CD4-positive, CD25-positive, alpha-beta regulatory T cell (primary cell): ENCODE measurements around the gene FGF9. TPM values are rescaled to one million over a fixed set of nuclear protein-coding genes. Genes with fewer than 3 reads are reported as not detected.

Source experiments
- ATAC-seq, 2 donors: fragments of 150-1000 bp; cut with Tn5 transposase; one replicate each; pipeline ENCODE4 v1.10.0; 2021; ENCODE audit warnings: low read depth in 2 of 2, moderate number of reproducible peaks in 2 of 2, moderate library complexity in 1 of 2
- DNase-seq, 3 donors: peaks; one replicate each; pipeline versions ENCODE4 v3.0.0 to v3.0.0-alpha.2; 2012 to 2022; ENCODE audit warnings: mixed read lengths in 1 of 3
- H3K27ac ChIP-seq: one replicate; pipeline ENCODE4 v1.7.0; 2013; ENCODE audit warnings: mild to moderate bottlenecking, low read length; ENCODE audit not compliant: insufficient read depth, poor library complexity, severe bottlenecking
- H3K27me3 ChIP-seq: one replicate; pipeline ENCODE4 v1.7.0; 2013; ENCODE audit warnings: low read length; ENCODE audit not compliant: control insufficient read depth, insufficient read depth
- H3K36me3 ChIP-seq: one replicate; pipeline ENCODE4 v1.7.0; 2013; ENCODE audit warnings: mild to moderate bottlenecking, low read length, moderate library complexity; ENCODE audit not compliant: control insufficient read depth, insufficient read depth
- H3K4me1 ChIP-seq: 2 replicates; pipeline ENCODE4 v1.7.0; 2013; ENCODE audit warnings: mild to moderate bottlenecking, low read length; ENCODE audit not compliant: insufficient read depth, control insufficient read depth, poor library complexity, severe bottlenecking
- H3K4me3 ChIP-seq: one replicate; pipeline ENCODE4 v1.7.0; 2013; ENCODE audit warnings: low read depth, mild to moderate bottlenecking, low read length, moderate library complexity
- H3K9me3 ChIP-seq, 2 experiments: 1 replicate in 1 of 2; 2 replicates in 1 of 2; pipeline ENCODE4 v1.7.0; 2013; ENCODE audit warnings: low read length in 2 of 2, mild to moderate bottlenecking in 1 of 2, moderate library complexity in 1 of 2; ENCODE audit not compliant: control insufficient read depth in 2 of 2
- H3K27ac Mint-ChIP-seq, 3 donors: one replicate each; pipeline ENCODE4 v1.8.0; 2020 to 2022; ENCODE audit warnings: mild to moderate bottlenecking in 3 of 3, mixed read lengths in 3 of 3, moderate library complexity in 2 of 3
- H3K27me3 Mint-ChIP-seq: one replicate; pipeline ENCODE4 v1.8.0; 2022; ENCODE audit warnings: mild to moderate bottlenecking, mixed read lengths
- H3K36me3 Mint-ChIP-seq: one replicate; pipeline ENCODE4 v1.8.0; 2020; ENCODE audit warnings: mixed read lengths
- H3K4me1 Mint-ChIP-seq, 4 donors: one replicate each; pipeline ENCODE4 v1.8.0; 2020 to 2022; ENCODE audit warnings: mixed read lengths in 4 of 4, mild to moderate bottlenecking in 1 of 4
- H3K4me3 Mint-ChIP-seq, 4 donors: one replicate each; pipeline ENCODE4 v1.8.0; 2020 to 2022; ENCODE audit warnings: mild to moderate bottlenecking in 4 of 4, mixed read lengths in 4 of 4, moderate library complexity in 3 of 4
- H3K9me3 Mint-ChIP-seq, 7 donors: one replicate each; pipeline ENCODE4 v1.8.0; 2020 to 2022; ENCODE audit warnings: mixed read lengths in 7 of 7, mild to moderate bottlenecking in 3 of 7, moderate library complexity in 2 of 7
- polyA plus RNA-seq, 4 donors: library from polyadenylated mRNA; unstranded; fragments of 300-500 nt; fragmentation: Illumina TruSeq; gene quantifications; one replicate each; pipeline ENCODE4 v1.2.3, GENCODE V29; 2021
- total RNA-seq: library from RNA; stranded (reverse); gene quantifications from one replicate; pipeline ENCODE4 v1.2.3, GENCODE V29; 2022

The FGF9 gene
- total and polyA plus RNA-seq, 5 donors from 2014 or later: 0.35 to 2.3 (median 1.00) TPM; not detected in 1

GRCh38 chr13:21675095-21675991 is 4.5 kb downstream of the FGF9 start:
- peaks cover 52% of the 10 kb centered on the region for H3K4me1 ChIP-seq
- no peaks in the 10 kb centered on the region for H3K36me3 ChIP-seq
- no peaks in the 10 kb centered on the region for H3K9me3 ChIP-seq
- peak overlapping the region; percentile 19 for H3K4me3 ChIP-seq
- Mint-ChIP-seq H3K27me3 (peaks cover 75% of the 10 kb centered on the region), H3K9me3 (peaks cover 0 to 2% (median 0%) of the 10 kb centered on the region in 7 donors), H3K27ac (no peak overlapping the region), H3K4me1 (peaks cover 16 to 43% (median 30%) of the 10 kb centered on the region in 4 donors), H3K36me3 (no peaks in the 10 kb centered on the region), H3K4me3 (peak overlapping the region; percentile 84 to 91 (median 87))
- no peak overlapping the region for H3K27ac ChIP-seq
- DNase-seq (peak; percentile 13 to 41 (median 41)), ATAC-seq (no peak)
- H3K27me3 ChIP-seq: peaks cover 19% of the 10 kb centered on the region

DNA sequence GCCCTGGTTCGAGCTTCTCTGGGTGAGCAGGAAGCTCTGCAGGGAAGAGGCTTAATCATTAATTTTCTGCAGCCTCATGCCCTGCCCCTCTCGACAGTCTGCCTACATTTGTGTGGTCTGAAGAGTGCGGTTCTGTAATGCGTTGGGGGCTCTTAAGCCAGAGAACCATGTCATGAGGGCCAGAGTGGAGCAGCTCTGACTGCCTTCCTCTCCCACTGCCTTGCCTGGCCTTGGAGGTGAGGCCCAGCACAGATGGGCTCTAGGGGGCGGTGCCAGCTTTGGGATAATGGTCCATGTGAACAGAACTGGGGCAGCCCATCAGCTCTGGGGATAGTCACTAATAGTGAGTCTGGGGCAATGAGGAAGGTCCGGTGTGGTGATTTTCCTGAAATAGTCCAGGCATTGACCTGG is 5.7 kb downstream of the FGF9 start:
- peaks cover 3% of the 10 kb centered on the region for H3K36me3 Mint-ChIP-seq
- Histone ChIP-seq H3K9me3 (no peaks in the 10 kb centered on the region), H3K27ac (no peak overlapping the region), H3K36me3 (no peaks in the 10 kb centered on the region), H3K27me3 (peaks cover 19% of the 10 kb centered on the region), H3K4me3 (no peak overlapping the region), H3K4me1 (peaks cover 39% of the 10 kb centered on the region)
- ATAC-seq (no peak), DNase-seq (peak in 1 of 3 donors; percentile 8)
- peaks cover 72% of the 10 kb centered on the region for H3K27me3 Mint-ChIP-seq
- peak overlapping the region; percentile 82 to 91 (median 85) for H3K4me3 Mint-ChIP-seq
- H3K4me1 Mint-ChIP-seq: peaks cover 11 to 36% (median 22%) of the 10 kb centered on the region in 4 donors
- H3K27ac Mint-ChIP-seq: peak overlapping the region in 1 of 3 donors; percentile 18
- H3K9me3 Mint-ChIP-seq: peaks cover 0 to 2% (median 0%) of the 10 kb centered on the region in 7 donors

DNA sequence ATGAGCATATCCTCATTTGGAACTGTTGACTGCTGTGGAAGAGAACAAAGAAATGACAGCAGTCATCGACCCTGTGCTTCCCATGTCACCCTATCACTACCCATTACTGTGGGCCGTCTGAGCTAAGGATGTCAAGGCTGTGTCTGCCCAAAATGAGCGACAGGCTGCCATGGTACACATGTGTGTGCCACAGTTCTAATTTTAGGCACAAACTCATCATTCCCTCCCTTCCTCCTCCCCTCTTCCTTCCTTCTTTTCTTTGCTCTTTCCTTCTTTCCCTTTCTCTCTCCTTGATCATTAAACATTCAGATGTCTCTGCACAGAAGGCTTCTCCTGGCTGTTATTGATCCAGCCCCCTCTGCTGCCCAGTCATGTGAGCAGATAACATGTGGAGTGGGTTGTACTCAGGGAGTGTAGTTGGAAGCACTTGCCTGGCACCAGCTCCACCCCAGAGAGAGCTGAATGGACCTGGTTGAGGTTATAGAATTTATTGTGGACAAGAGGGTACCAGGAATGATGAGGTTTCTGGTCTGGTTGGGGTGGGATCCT is 6.3 kb downstream of the FGF9 start:
- Histone ChIP-seq H3K27me3 (peaks cover 19% of the 10 kb centered on the region), H3K36me3 (no peaks in the 10 kb centered on the region), H3K9me3 (no peaks in the 10 kb centered on the region), H3K4me1 (peaks cover 34% of the 10 kb centered on the region), H3K27ac (no peak overlapping the region), H3K4me3 (no peak overlapping the region)
- peak overlapping the region in 1 of 3 donors; percentile 16 for H3K27ac Mint-ChIP-seq
- DNase-seq: no peak
- H3K4me1 Mint-ChIP-seq: peaks cover 8 to 31% (median 18%) of the 10 kb centered on the region in 4 donors
- peaks cover 0 to 2% (median 0%) of the 10 kb centered on the region in 7 donors for H3K9me3 Mint-ChIP-seq
- H3K36me3 Mint-ChIP-seq: peaks cover 3% of the 10 kb centered on the region
- peak overlapping the region in 2 of 4 donors; percentile 86 to 91 for H3K4me3 Mint-ChIP-seq
- peaks cover 72% of the 10 kb centered on the region for H3K27me3 Mint-ChIP-seq
- ATAC-seq: no peak

DNA sequence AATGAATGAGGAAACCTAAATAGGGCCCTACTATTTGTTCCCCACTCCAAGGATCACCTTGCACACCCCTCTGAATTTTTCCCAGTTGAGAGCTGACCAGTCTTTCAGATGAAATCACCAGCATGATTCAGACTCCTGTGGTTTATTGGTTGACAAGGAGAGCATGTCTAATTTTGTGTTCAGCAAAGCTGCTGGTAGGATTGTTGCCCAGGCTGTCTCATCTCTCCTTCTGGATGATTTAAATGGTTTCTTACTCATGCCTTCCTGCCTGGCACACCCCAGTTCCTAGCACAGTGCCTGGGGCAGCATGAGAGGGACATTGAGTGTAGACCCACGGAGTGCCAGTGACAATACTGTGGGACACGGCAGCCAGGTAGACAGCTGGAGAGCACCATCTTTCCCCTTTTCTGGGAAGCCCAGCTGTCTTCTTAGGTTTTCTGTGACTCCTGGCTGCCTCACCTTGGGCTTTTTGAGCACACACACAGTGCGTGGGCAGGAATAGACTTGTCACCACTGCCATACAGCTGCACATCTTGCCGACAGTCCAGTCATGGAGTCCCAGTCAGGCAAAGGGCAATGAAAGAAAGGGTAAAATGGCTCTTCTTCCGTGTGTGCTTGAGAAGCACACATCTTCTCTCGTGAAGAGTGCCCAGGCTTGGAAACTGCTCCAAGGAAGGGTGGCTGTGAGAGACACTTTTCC is 12.3 kb downstream of the FGF9 start:
- Mint-ChIP-seq H3K9me3 (no peaks in the 10 kb centered on the region), H3K4me1 (no peaks in the 10 kb centered on the region), H3K27ac (no peak overlapping the region), H3K4me3 (no peak overlapping the region), H3K36me3 (peaks cover 12% of the 10 kb centered on the region), H3K27me3 (peaks cover 41% of the 10 kb centered on the region)
- Histone ChIP-seq H3K4me1 (no peaks in the 10 kb centered on the region), H3K9me3 (no peaks in the 10 kb centered on the region), H3K27ac (no peak overlapping the region), H3K4me3 (no peak overlapping the region), H3K36me3 (no peaks in the 10 kb centered on the region), H3K27me3 (peaks cover 1% of the 10 kb centered on the region)
- no peak for DNase-seq
- no peak for ATAC-seq

- DNase-seq: no peak
- Histone ChIP-seq H3K4me1 (no peaks in the 10 kb centered on the region), H3K36me3 (no peaks in the 10 kb centered on the region), H3K27ac (no peak overlapping the region), H3K27me3 (no peaks in the 10 kb centered on the region), H3K4me3 (no peak overlapping the region), H3K9me3 (no peaks in the 10 kb centered on the region)
- Mint-ChIP-seq H3K27me3 (peaks cover 30% of the 10 kb centered on the region), H3K27ac (no peak overlapping the region), H3K9me3 (no peaks in the 10 kb centered on the region), H3K4me3 (no peak overlapping the region), H3K4me1 (no peaks in the 10 kb centered on the region), H3K36me3 (peaks cover 12% of the 10 kb centered on the region)
- ATAC-seq: no peak
Observed at GRCh38 chr13:21684576-21684975, 13.7 kb downstream of the FGF9 start.

GRCh38 chr13:21685485-21686064 is 14.7 kb downstream of the FGF9 start:
- no peak overlapping the region for H3K27ac ChIP-seq
- H3K27me3 Mint-ChIP-seq: peaks cover 29% of the 10 kb centered on the region

DNA sequence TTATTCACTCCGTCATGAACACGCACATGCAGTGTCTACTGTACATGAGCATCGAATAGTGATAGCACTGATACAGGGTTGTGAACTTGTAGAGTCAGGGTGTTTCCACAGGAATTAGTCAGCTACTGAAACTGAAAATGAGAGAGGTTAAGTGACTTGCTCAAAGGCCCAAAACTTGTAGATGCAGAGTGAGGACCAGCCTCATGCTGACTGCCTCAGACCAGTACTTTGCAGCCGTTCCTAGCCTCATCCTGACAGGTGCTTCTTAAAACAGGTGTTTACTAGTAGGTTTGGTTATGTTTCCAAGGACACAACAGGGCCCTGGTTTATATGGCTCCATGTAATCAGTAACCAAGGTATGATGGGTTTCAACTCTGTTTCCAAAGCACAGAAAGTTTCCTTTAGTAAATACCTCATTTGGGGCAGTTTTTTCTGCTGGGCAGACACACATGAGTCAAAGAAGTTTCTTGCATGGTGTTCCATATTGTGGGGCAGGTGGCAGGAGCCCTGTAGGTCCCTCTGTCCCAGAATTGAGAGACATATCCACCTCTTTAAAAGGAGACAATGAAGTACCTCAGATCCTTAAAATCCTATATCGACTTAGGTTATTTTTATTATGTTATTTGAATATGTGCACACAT is 16.0 kb downstream of the FGF9 start:
- H3K4me3 ChIP-seq: no peak overlapping the region
- H3K27ac ChIP-seq: no peak overlapping the region
- H3K9me3 ChIP-seq: no peaks in the 10 kb centered on the region
- no peaks in the 10 kb centered on the region for H3K36me3 ChIP-seq
- H3K4me3 Mint-ChIP-seq: no peak overlapping the region
- H3K27me3 ChIP-seq: peaks cover 3% of the 10 kb centered on the region
- peaks cover 13% of the 10 kb centered on the region for H3K36me3 Mint-ChIP-seq
- no peaks in the 10 kb centered on the region for H3K4me1 ChIP-seq
- no peaks in the 10 kb centered on the region for H3K4me1 Mint-ChIP-seq
- H3K27me3 Mint-ChIP-seq: peaks cover 18% of the 10 kb centered on the region
- H3K9me3 Mint-ChIP-seq: no peaks in the 10 kb centered on the region
- H3K27ac Mint-ChIP-seq: no peak overlapping the region
- ATAC-seq (no peak), DNase-seq (peak in 1 of 3 donors; percentile 53)

More at GRCh38 chr13:21685485-21686064, 14.7 kb downstream of the FGF9 start:
- Histone ChIP-seq H3K36me3 (no peaks in the 10 kb centered on the region), H3K4me1 (no peaks in the 10 kb centered on the region), H3K9me3 (no peaks in the 10 kb centered on the region), H3K4me3 (no peak overlapping the region), H3K27me3 (peaks cover 3% of the 10 kb centered on the region)
- no peaks in the 10 kb centered on the region for H3K4me1 Mint-ChIP-seq
- H3K27ac Mint-ChIP-seq: no peak overlapping the region
- no peak overlapping the region for H3K4me3 Mint-ChIP-seq
- DNase-seq: no peak
- no peak for ATAC-seq
- no peaks in the 10 kb centered on the region for H3K9me3 Mint-ChIP-seq
- peaks cover 16% of the 10 kb centered on the region for H3K36me3 Mint-ChIP-seq
